Fibroblast of skin of left quadriceps (primary cell): ENCODE measurements around the gene HOXD12.

Source experiments
- DNase-seq, 2 experiments: peaks; one replicate each; pipeline ENCODE4 v3.0.0-alpha.2; 2013; ENCODE audit warnings: low read depth in 2 of 2

Gene HOXD12

DNA sequence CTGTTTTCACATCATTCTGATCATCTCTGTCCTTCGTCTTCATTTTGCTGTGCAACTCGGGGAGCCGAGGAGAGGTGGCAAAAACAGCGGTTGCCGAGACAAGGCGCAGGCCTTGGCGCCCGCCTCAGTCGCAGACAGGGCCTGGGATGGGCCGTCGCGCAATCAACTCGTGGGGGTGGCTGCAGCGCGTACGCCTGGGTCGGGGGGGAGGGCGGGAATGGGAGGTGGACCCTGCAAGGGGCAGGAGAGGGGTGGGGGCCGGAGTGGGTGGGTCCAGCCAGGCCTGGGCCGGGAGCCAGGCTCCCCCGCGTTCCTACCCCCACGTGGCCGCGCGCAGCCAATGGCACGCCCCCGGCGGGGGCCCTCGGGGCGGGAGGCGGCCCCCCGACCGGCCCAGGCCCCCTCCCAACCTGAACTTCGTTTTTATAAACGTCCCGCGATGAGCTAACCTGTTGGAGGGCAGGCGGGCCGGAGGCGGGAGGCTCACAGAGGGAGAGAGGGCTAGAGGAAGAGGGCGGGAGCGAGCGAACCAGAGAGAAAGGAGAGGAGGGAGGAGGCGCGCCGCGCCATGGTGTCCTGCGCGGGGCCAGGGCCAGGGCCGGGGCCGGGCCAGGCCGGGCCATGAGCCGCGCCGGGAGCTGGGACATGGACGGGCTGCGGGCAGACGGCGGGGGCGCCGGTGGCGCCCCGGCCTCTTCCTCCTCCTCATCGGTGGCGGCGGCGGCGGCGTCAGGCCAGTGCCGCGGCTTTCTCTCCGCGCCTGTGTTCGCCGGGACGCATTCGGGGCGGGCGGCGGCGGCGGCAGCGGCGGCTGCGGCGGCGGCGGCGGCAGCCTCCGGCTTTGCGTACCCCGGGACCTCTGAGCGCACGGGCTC is 7.1 kb upstream of the HOXD12 start, which contains the start of gene HOXD13:
Gene HOXD13, plus strand, starts transcription at position 452 of the 875 bp plus-strand sequence. Its CDS starts 170 bp downstream, at position 622.
- DNase-seq, result no peak

DNA sequence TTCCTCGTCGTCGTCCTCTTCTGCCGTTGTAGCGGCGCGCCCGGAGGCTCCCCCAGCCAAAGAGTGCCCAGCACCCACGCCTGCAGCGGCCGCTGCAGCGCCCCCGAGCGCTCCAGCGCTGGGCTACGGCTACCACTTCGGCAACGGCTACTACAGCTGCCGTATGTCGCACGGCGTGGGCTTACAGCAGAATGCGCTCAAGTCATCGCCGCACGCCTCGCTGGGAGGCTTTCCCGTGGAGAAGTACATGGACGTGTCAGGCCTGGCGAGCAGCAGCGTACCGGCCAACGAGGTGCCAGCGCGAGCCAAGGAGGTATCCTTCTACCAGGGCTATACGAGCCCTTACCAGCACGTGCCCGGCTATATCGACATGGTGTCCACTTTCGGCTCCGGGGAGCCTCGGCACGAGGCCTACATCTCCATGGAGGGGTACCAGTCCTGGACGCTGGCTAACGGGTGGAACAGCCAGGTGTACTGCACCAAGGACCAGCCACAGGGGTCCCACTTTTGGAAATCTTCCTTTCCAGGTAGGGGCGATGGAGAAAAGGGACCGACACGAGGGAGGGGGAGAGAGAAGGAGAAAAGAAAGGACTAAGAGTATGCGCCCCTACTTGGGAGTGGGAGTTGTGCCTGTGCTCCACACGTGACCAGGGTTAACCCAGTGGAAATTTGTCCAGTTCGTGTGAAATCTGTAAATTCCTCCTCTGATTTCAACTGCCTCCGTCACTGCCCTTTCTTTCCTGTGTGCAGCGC is 6.3 kb upstream of the HOXD12 start:
- DNase-seq, result no peak

DNA sequence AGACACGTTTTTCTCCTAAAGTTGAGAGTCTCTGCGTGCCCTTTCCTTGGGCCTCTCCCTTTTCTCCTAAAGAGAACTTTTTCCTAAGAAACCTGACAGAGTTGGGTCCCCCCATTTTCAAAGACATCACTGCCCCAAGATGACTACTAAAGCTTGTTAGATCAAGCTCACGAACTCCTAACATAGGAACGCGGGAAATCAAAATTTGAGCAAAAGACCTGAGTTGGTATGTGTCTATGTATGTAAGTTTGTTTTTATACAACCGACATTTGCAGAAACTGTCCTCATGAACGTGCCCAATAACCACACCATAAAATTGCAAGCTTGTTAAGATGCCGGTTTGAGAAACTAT is 5.7 kb upstream of the HOXD12 start:
- DNase-seq, result no peak

DNA sequence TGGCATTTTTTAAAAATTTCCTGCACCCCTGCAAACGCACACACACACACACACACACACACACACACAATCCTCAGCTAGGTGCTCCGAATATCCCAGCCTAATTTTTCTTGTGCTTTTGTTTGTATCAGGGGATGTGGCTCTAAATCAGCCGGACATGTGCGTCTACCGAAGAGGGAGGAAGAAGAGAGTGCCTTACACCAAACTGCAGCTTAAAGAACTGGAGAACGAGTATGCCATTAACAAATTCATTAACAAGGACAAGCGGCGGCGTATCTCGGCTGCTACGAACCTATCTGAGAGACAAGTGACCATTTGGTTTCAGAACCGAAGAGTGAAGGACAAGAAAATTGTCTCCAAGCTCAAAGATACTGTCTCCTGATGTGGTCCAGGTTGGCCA is 5.2 kb upstream of the HOXD12 start:
- no peak for DNase-seq

DNA sequence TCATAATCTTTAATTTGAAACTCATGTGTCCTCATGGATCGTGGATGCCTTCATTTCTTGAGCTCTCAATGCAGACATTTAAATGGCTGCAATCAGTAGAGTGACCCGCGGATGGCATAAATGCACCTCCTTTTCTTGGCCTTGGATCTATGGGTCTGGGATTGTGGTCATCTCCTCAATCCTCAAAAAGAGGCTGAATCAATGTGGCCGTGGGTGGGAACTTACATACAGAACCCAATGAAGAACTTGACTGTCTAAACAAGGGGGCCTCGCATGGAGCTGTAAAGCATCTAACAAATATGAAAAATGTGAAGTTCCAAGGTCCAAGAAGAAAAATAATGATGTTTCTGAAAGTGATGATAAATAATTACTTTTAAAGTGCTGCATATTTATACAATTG is 4.2 kb upstream of the HOXD12 start:
- DNase-seq, result no peak

DNA sequence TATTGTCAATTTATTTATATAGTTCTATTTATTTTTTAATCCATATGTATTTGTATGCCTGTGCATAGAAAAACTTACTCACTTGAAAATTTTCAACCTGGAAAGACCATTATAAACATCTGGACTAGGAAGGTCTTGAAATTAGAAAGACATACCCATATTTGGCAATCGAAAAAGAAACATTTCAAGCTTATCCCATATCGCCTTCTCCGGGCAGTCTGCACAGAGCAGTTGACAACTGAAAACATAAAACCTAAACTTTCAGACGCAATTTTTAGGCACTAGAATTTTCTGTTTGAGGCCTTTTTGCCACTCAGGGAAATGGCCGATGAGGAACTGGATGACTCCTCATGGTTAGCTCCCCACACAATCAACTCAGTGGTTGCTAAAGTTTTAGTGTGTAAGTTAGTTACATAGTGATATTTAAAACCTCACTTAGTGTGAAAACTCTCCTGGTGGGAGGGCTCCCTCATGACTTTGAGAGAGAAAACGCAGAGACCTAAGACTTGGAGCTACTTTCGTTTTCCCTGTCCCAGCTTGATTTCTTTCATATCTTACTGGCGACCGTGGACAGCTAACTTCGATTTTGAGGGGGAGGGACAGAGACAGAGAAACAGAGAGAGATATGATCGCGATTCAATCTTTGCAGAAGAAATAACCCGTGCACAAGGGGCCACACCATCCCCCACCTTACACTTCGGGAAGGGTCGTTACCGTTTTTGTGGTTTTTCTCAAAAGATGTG is 3.2 kb upstream of the HOXD12 start:
- DNase-seq, result no peak

DNA sequence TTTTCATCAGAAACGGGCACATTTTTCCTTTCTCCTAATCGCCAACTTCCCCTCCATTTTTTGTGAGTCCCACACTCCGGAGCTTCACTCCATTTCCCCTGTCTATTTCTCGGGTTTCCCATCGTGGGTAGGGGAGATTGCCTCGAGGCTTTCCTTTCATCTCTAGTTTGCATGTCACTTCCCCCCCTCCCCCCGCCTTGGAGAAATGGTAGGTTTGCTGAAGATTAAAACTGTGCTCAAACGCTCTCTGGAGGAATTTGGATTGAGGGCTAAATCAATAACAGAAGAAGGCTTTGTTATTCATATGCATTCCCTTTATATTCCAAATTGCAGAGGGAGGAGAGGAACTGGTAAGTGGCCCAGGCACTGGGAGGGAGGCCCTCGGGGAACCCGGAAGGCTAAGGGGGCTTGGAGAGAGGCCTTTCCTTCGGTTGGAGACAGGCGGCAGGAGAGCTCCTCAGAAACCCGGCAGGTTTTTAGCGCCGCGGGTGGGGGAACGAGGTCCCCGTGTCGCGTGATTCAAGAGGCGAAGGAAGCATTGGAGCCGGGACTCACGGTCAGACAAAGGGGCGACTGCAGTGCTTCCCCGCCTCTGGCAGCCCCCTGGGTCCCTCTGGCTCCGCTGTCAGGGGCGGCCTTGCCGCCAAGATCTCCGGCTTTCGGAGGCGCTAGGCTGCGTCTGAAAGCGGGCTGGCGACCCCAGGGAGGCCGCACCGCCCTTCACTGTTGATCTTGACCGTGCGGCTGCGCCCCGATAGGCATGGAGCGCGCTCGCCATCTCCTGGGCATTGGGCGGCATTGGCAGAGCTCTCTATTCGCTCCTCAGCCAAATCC is 2.4 kb upstream of the HOXD12 start:
- no peak for DNase-seq

DNA sequence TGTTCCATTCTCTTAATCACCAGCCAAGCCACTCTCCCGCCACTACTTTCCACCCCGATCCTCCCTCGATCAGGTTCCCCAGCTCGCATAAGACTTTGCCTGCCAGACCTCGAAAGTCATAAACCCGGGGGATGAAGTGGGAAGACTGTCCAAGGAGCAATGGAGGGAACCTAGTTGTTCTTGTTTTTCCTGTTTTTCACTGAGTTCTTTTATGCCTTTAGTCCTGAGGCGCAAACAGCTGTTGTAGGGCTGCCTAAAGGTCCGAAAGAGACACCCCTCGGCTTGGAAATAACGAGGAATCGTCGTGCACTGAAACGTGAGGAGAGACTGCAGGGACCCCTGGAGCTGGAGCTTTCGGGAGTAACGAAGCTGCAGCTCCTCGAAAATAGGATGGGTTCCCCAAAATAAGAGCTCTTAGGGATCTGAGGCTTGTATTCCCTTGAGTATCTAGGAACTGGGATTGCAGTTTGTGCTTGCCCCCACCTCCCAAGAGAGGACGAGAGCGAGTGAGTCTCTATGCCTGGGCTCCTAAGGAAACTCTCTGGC is 1.7 kb upstream of the HOXD12 start:
- no peak for DNase-seq

DNA sequence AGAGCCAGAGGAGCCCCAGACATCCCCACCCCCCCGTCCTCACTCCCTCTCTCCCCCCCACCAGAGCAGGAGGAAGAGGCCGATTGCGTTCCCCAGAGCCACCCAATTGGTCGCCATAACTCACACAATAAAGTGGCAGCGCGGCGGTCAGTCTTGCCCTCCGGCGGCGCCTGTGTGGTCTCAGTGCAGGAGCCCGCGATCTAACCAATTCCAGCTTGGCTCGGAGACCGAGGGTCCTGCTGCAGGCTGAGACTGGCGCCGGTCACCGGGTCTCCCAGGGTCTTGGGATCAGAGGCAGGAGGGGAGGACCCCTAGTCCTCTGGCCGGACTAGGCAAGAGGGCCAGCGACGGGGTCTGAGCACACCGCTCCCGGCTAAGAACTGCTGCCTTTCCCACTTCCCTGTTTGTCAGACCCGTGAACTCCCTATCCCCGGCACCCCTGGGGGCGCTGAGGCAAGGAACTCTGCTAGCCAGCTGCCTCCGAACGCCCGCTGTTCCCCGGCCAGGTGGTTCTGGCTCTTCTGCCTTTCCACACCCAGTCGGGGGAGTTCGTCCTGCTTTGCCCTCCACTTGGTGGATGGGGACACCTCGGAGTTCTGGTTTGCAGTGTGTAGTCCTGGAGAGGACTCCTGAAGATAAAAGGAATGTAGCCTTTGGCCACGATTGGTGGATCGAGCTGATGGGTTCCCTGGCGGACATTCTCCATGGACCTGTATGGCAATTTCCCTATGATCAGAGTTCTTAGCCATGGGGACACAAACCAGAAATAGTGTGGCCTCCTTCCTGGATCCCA is 1.0 kb upstream of the HOXD12 start:
- no peak for DNase-seq

DNA sequence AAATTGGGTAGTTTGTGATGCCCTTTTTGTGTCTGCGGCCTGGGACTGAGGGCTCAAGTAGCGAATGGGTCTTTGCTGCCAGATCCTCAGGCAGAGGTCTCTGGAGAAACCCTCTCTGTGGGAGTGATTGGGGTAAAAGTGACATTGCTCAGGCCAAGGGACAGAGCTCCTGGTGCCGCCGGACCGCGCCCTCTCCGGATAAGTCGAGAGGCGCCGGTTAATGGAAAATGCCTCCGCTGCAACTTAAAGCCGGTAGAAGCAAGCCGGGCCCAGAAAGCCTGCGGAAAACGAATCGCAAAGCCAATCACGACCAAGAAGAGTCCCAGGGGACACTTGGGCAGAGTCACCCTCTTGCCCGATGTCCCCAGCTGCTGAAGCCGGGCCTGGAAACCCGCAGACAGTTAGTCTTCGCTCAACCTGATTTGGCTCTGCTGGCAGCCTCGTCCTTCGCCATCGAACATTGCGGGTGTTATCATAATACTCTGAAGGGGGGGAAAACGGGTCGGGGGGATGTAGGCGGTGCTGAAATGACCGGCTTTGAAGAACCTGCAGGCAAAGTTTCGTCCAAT is 352 bp upstream of the HOXD12 start:
- DNase-seq, result no peak

DNA sequence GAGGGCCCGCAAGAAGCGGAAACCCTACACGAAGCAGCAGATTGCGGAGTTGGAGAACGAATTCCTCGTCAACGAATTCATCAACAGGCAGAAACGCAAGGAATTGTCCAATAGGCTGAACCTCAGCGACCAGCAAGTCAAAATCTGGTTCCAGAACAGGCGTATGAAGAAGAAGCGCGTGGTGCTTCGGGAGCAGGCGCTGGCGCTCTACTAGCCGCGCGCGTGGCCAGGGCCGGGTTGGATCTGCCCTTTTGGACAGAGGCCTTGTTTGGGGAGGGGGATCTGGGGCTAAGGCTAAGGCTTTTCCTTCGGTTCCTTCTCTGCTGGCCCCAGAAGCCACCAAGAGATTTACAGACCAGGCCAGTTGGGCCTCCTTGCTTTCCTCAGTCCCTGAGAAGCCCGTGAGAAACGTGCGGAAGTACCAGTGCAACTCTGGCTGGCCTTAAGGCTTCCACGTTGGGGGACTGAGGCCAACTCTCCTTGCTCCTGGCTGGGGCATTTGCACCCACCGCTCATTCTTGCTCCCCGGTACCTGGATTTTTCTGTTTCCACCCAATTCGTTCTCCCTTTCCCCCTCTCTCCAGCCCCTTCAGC is 1.0 kb downstream of the HOXD12 start:
- no peak for DNase-seq

DNA sequence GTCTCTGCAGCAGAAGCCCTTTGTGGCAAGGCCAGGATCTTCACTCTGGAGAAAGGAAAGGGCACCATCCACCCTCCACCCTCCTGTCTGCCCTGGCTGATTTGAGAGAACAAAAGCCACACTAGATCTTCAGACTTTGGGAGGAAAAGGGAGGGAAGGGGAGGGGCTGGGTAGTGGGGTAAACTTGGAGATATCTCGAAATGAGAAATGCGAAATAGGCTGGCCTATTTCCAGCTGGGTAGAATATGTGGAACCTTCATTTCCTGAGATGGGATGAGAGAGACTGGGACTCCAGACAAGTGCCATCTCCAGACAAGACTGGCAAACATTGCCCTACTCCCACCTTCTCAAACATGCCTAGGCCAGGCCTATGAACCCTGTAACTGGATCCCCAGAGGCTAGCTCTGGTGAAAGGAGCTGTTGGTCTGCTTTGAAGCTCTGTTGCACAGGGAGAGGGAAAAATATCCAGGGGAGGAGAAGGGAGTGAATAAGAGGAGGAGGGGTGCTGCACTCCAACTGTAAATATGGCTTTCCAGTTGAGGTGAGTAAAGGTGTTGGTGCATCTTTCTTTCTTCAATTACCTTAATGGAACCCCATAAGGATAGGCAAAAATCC is 1.7 kb downstream of the HOXD12 start:
- DNase-seq, result no peak

DNA sequence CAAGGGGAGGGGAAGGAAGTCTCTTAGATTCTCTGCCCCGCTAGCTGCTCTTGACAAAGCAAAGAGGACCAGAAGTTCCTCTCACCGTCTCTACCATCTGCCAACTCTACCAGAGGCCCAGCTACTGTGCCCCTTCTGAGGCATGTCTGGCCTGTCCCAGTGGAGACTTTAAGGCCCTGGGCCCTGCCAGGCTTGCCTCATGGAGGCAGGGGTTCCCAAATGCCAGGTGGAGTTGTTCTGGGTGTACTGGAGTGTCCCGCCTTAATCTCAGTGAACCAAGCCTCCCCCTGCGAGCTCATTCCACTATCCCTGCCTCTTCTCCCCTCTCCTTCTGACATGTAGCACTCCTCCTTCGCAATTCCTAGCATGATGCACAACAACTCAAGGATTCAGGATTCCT is 2.2 kb downstream of the HOXD12 start:
- no peak for DNase-seq

DNA sequence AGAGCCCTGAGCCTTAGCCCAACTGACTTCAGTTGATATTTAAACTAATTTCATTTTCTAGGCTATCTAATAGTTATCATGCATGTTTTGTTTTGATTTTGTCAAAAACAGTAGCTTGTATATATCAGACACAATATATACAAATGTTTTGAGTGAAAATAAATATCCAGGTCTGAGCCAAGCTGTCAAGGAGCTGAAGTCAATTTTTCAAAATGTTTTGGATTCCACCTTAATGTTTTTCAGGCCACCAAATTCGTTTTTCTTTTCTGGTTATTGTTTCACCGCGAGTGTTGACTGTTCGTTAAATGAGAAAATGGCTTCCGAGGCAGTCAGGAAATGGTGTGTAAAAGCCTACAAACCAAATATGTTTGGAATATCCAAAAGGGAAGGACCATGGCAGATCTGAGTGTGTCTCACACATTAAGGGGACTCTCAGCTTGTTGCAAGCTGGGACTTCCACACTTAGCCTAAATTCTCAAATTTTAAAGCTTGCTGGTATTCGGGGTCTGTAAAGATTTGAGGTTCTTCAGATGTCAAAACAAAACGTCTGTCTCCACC is 2.8 kb downstream of the HOXD12 start:
- DNase-seq, result no peak

DNA sequence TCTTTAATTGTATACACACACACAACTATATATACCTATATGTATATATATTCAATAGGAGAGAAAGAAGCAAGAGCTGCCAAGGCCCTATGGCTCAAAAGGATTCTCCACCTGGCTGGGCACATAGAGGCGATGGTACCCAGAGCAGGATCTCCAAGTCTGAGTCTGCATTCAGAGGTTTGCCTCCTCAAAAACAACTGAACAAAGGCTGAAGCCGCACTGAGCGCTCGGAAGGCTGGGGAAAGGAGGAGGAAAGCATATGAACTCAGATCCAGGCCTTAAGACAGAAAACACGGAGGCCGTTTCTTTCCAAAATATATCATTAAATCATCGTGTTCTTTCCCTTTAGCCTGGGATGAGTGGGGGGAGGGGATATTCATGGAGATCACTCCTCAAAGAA is 3.6 kb downstream of the HOXD12 start:
- DNase-seq, result no peak

DNA sequence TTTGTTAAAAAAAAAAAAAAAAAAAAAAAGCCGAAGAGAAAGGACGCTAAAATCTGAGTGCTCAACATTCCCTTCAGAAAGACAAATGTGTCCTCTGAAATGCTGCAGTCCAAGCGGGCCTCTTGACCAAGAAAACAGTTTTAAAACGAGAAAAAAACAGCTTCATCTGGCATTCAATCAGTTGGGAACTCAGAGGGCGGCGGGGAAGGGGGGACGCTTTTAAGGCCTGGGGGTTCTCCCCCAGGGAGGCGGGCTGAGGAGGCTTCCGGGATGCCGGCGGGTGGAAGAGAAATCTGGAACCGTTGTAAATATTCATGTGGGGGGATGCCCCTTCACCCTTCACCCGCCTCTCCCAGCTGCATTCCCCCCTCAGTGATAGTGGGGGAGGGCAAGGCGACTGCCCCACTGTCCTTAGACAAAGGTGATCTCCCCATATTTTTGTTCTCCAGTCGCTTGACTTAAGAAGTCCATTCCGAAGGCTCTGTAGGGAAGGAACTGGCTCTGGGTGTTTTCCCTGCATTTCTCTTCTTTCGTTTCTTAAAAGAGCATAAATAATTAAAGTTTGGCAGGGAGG is 4.2 kb downstream of the HOXD12 start:
- no peak for DNase-seq

DNA sequence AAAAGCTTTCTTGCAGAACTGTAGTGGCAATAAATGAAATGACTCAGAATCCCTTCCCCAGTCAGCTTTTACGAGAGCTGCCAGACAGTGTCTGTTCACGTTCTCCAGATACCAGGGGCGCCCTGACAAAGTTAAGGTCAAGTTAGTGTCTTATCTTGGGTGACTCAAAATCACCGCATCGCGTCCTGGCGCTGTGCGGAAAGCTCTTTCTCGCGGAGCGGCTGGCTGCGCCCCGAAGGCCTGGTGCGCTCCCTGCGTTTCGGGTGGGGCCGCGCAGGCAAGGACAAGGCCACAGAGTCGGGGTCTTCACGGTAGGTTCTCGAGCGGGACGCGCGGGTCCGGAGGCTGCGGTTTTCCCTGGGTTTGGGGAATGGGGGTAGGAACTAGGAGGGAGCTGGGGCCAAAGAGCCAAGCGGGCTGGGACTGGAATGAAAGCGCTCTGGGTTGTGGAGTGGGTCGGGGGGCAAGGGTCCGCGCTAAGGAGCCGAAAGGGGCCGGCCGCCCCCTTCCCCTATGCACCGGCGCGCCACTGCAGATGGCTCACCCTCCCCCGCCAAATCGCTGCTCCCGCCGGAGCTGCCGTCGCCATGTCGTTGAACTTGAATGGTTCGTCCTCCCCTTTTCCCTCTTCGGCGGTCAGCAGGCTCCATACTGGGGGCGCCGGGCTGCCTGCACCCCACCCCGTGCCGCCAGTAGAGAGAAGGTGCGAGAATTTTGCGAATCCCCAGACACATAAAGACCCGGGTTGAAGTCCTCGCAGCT is 4.9 kb downstream of the HOXD12 start:
- no peak for DNase-seq
